T-helper 17 cell (primary cell): ENCODE results near the gene PITPNC1. TPM values are rescaled to one million over a fixed set of nuclear protein-coding genes. Genes with fewer than 3 reads are reported as not detected.
"Not testable (repeated sequence)": the region's sequence is repeated elsewhere in the genome, so short reads cannot be mapped to it uniquely, and the experiment has no call there.

Experiments used
- ATAC-seq: fragments of 150-1000 bp; cut with Tn5 transposase; 2 replicates; pipeline ENCODE4 v1.10.0; 2021; ENCODE audit warnings: mild to moderate bottlenecking, moderate library complexity
- DNase-seq, 3 donors: peaks; one replicate each; pipeline versions ENCODE4 v3.0.0 to v3.0.0-alpha.2; 2020 to 2021
- H3K9me3 ChIP-seq: one replicate; pipeline ENCODE4 v1.7.0; 2013; ENCODE audit warnings: low read length, mild to moderate bottlenecking; ENCODE audit not compliant: control insufficient read depth, poor library complexity, severe bottlenecking
- H3K27ac Mint-ChIP-seq: one replicate; pipeline ENCODE4 v1.8.0; 2022; ENCODE audit warnings: mild to moderate bottlenecking, moderate library complexity, mixed read lengths
- H3K27me3 Mint-ChIP-seq: one replicate; pipeline ENCODE4 v1.8.0; 2022; ENCODE audit warnings: mixed read lengths
- H3K36me3 Mint-ChIP-seq: one replicate; pipeline ENCODE4 v1.8.0; 2022; ENCODE audit warnings: low read depth, mixed read lengths
- H3K4me1 Mint-ChIP-seq: one replicate; pipeline ENCODE4 v1.8.0; 2022; ENCODE audit warnings: mild to moderate bottlenecking, mixed read lengths
- H3K4me3 Mint-ChIP-seq: one replicate; pipeline ENCODE4 v1.8.0; 2022; ENCODE audit warnings: mild to moderate bottlenecking, moderate library complexity, mixed read lengths
- total RNA-seq, 4 donors: library from RNA in 2 of 4; stranded (reverse) in 2 of 4; gene quantifications; one replicate each; pipeline ENCODE4 v1.2.3 and lab custom pipeline; 2022 to 2026

Gene PITPNC1
- total RNA-seq, 2 donors from 2014 or later, result 72.9 to 82.0 TPM

DNA sequence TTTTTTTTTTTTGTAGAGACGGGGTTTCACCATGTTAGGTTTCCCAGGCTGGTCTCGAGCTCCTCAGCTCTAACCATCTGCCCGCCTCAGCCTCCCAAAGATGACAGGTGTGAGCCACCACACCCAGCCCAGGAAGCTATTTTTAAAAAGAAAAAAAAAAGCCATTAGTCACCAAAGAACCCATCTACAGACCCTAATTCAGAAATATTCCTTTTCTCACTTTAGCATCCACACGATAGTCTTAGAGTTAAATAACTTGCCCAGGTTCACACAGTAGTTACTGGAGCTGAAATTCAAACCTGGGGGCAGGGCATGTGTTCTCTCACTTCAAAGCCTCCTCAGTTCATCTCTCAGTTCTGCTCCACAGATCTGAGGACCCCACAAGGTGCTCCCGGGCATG is 270.4 kb downstream of the PITPNC1 start:
- Mint-ChIP-seq H3K36me3 (no peaks in the 10 kb centered on the region), H3K27me3 (no peaks in the 10 kb centered on the region), H3K4me1 (peaks cover 5% of the 10 kb centered on the region), H3K27ac (peak overlapping the region; percentile 43), H3K4me3 (no peak overlapping the region)
- DNase-seq, result no peak
- no peak for ATAC-seq
- H3K9me3 ChIP-seq, result no peaks in the 10 kb centered on the region

DNA sequence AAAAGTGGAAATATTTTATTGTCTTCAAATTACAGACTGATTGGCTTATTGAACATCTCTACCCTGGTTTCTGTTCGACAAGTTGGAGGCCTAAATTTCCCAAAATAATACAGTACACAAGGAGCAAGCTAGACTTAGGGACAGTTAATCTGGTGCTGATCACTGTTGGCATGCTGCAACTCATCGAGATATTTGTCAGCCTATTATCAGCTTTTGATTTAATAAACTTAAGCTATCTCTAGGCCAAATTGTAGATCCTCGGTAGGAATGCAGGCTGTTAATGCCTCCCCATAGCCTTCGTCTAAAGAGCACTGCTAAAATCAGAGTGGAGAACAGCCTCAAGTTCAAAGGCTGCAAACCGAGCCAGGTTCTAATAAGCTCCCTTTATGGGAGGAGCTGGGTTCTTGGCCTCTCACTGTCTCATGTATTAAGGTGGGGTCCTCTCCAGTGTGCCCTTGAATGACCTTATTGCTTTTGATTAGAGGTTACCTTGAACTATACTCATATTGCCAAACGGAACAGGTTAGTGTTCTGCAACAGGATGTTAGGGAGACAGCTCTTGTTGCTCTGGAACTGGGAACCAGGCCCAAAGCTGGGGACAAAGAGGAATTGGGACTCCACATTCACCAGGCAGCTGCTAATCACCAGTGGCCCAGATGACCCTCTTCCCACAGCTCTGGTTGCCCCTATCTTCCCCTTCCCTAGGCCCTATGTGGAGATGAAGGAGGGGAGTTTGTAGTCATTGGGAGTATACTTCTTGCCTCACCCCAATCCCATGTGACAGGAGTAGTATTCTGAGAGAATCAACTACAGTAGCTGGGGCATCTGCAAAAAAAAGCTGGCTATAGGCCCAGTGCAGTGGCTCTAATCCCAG is 271.2 kb downstream of the PITPNC1 start:
- no peak overlapping the region for H3K4me3 Mint-ChIP-seq
- H3K4me1 Mint-ChIP-seq, result peaks cover 5% of the 10 kb centered on the region
- H3K9me3 ChIP-seq, result no peaks in the 10 kb centered on the region
- H3K27me3 Mint-ChIP-seq, result no peaks in the 10 kb centered on the region
- no peaks in the 10 kb centered on the region for H3K36me3 Mint-ChIP-seq
- DNase-seq (no peak), ATAC-seq (no peak)
- peak overlapping the region; percentile 43 for H3K27ac Mint-ChIP-seq

DNA sequence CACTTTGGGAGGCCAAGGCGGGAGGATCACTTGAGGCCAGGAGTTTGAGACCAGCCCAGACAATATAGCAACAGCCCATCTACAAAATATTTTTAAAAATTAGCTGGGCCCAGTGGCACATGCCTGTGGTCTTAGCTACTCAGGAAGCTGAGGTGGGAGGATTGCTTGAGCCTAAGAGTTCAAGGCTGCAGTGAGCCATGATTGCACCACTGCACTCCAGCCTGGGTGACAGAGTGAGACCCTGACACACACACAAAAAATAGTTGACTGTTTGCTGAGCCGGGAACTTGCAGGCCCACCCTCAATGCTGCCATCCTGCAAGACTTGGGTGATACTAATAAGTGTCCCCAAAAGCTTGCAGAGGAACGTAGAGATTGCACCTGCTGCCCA is 271.8 kb downstream of the PITPNC1 start:
- not testable (repeated sequence) for ATAC-seq, DNase-seq, H3K9me3 ChIP-seq, H3K27me3 Mint-ChIP-seq, H3K36me3 Mint-ChIP-seq, H3K4me1 Mint-ChIP-seq, H3K4me3 Mint-ChIP-seq
- H3K27ac Mint-ChIP-seq, result peak overlapping the region; percentile 43

DNA sequence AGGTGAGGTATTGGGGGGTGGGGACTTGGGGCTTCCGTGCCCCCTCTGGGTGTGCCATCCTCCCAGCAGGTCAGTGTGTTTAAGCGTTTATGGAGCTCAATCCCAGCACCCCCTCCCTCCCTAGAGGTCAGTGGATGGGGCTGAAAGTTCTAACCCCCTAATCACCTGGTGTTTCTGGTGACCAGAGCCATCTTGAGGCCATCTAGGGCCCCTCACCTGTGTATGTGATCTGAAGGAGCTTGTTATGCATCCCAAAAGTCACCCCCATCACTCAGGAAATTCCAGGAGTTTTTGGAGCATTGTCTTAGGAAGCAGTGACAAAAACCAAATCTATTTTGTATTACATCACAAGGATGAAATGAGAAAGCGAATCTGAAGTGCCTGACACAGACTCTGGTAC is 272.8 kb downstream of the PITPNC1 start:
- H3K9me3 ChIP-seq, result no peaks in the 10 kb centered on the region
- Mint-ChIP-seq H3K4me3 (no peak overlapping the region), H3K36me3 (no peaks in the 10 kb centered on the region), H3K27me3 (no peaks in the 10 kb centered on the region), H3K27ac (no peak overlapping the region), H3K4me1 (peaks cover 5% of the 10 kb centered on the region)
- ATAC-seq, result no peak
- DNase-seq, result no peak

DNA sequence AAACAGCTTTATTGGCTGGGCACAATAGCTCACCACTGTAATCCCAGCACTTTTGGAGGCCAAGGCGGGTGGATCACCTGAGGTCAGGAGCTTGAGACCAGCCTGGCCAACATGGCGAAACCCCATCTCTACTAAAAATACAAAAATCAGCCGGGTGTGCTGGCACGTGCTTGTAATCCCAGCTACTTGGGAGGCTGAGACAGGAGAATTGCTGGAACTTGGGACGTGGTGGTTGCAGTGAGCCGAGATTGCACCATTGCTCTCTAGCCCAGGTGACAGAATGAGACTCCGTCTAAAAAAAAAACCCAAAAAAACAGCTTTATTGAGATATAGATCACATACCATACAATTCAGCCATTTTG is 274.1 kb downstream of the PITPNC1 start:
- H3K4me3 Mint-ChIP-seq, H3K9me3 ChIP-seq, H3K4me1 Mint-ChIP-seq, ATAC-seq, H3K36me3 Mint-ChIP-seq, DNase-seq, H3K27ac Mint-ChIP-seq, H3K27me3 Mint-ChIP-seq: not testable (repeated sequence)

DNA sequence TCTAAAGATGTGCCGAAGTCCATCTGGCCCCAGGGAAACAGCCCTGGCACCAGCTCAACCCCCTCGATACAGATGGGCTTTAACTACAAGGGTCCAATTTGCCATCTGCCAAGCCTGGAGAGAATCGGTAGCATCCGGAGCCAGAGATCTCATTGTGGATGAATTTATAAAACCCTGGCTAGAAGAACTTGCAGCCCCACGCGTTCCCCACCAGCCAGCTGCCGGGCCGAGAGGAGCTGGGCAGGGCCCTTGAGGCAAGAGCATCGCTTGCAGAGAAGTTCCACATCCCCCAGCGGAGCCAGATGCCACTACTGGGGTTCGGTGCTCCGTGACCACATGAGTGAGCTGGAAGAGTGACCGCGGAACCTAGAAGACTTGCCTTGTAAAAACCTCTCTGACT is 275.4 kb downstream of the PITPNC1 start:
- no peaks in the 10 kb centered on the region for H3K9me3 ChIP-seq
- no peaks in the 10 kb centered on the region for H3K27me3 Mint-ChIP-seq
- H3K4me1 Mint-ChIP-seq, result peaks cover 5% of the 10 kb centered on the region
- DNase-seq (no peak), ATAC-seq (no peak)
- H3K36me3 Mint-ChIP-seq, result peaks cover 2% of the 10 kb centered on the region
- H3K4me3 Mint-ChIP-seq, result no peak overlapping the region
- H3K27ac Mint-ChIP-seq, result no peak overlapping the region

DNA sequence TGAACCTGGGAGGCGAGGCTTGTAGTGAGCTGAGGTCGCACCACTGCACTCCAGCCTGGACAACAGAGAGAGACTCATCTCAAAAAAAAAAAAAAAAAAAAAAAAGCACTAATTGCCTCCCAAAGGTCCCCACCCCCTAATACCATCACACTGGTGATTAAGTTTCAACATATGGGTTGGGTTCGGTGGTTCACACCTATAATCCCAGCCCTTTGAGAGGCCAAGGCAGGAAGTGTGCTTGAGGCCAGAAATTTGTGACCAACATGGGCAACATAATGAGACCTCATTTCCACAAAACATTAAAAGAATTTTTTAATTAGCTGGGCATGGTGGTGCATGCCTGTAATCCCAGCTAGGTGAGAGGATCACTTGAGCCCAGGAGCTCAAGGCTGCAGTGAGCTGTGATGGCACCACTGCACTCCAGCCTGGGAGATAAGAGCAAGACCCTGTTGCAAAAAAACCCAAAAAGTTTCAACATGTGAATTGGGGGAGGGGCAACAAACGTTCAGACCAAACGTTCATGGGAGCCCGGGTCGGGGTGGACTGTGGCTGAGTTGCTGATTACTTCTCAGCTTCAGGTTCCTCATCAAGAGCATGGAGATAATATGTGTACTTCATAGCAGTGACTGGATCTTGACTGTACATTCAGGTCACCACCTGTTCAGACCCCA is 278.5 kb downstream of the PITPNC1 start:
- peaks cover 3% of the 10 kb centered on the region for H3K9me3 ChIP-seq
- ATAC-seq, result no peak
- Mint-ChIP-seq H3K36me3 (peaks cover 2% of the 10 kb centered on the region), H3K4me3 (no peak overlapping the region), H3K4me1 (peaks cover 3% of the 10 kb centered on the region), H3K27me3 (no peaks in the 10 kb centered on the region), H3K27ac (no peak overlapping the region)
- DNase-seq, result no peak

DNA sequence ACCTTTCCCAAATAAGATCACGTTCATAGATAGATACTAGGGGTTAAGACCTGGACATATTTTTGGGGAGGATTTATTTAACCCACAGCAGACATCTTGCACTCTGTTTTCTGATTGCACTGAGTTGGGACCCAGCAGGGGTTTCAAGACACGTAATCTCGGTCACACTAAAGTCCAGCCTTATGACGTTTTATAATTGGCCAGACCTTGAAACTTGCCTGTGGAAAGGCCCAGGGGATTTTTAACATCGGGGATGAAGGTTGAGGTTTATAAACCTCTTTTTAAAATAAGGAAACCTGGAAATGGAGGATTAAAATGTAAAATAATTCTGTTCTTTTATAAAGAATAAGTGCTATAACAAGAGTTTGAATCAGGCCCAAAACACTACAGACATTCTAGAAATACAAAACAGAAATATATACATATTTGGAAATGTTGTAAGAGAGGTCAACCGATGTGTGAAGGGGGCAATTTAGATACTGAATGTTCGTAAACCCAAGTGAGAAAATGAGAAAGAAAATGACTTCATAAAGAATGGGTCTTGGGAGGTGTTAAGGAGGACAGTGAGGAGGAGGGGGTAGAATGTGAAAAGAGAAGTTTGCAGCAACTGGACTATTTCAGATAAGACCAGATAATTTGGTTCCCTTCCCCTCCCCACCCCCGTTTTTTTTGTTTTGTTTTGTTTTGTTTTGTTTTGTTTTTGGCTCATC is 279.6 kb downstream of the PITPNC1 start:
- peaks cover under 1% of the 10 kb centered on the region for H3K4me1 Mint-ChIP-seq
- ATAC-seq, result no peak
- no peaks in the 10 kb centered on the region for H3K27me3 Mint-ChIP-seq
- peaks cover 3% of the 10 kb centered on the region for H3K9me3 ChIP-seq
- no peak overlapping the region for H3K4me3 Mint-ChIP-seq
- H3K27ac Mint-ChIP-seq, result no peak overlapping the region
- no peak for DNase-seq
- peaks cover 2% of the 10 kb centered on the region for H3K36me3 Mint-ChIP-seq

DNA sequence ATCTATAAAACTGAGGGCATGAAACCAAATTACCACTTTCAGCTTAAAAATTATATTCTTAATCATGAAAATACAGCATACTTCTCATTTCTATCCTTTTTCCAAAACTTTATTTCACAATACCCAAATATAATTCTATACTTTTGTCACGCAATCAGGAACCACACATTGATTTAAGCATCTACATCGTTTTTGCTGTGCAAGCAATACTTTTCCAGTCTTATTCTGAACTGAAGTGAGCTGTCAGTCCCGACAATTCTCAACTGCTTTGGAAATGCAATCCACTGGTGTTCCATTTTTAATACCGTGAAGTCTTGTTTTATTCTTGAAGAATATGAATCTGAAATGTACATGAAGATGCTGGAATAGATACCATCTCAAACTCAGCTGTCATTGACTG is 280.5 kb downstream of the PITPNC1 start:
- peaks cover 3% of the 10 kb centered on the region for H3K9me3 ChIP-seq
- Mint-ChIP-seq H3K4me1 (no peaks in the 10 kb centered on the region), H3K4me3 (no peak overlapping the region), H3K27me3 (no peaks in the 10 kb centered on the region), H3K27ac (no peak overlapping the region), H3K36me3 (peaks cover 2% of the 10 kb centered on the region)
- DNase-seq (no peak), ATAC-seq (no peak)

DNA sequence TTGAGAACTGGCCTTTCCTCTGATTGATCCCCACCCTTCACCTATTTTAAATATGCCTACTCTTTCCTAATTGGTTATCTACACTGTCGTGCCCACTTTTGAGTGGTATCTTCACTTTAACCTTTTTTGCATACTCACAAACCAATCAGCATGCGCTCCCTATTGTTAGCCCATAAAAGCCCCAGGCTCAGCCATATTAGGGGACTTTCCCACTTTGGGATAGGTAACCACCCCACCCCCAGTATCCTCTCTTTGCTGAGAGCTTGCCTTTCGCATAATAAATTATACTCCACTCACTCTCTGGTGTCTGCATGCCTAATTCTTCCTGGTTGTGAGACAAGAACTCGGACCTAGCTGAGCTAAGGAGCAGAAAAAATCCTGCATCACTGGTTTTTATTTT is 281.2 kb downstream of the PITPNC1 start:
- ATAC-seq (no peak), DNase-seq (no peak)
- Mint-ChIP-seq H3K36me3 (peaks cover 2% of the 10 kb centered on the region), H3K27ac (no peak overlapping the region), H3K27me3 (no peaks in the 10 kb centered on the region), H3K4me3 (no peak overlapping the region), H3K4me1 (no peaks in the 10 kb centered on the region)
- H3K9me3 ChIP-seq, result peaks cover 3% of the 10 kb centered on the region

DNA sequence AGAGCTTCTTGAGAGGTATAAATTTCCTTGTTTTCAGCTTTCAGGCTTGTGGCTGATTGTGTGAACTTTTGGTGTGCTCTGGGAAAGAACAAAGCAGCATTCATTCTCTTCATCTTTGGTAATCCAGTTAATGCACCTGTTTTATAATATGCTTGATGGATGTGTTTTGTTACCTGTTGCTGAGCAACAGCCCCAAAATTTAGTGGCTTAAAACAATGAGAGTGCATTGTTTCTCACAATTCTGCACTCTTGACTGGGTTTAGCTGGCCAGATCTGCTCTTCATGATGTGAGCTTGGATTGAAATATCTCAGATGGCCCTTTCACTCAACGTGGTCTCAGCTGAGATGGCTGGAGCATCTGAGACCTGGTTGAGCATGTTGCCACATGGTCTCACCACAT is 281.9 kb downstream of the PITPNC1 start:
- Mint-ChIP-seq H3K27ac (no peak overlapping the region), H3K4me1 (peaks cover under 1% of the 10 kb centered on the region), H3K36me3 (peaks cover 2% of the 10 kb centered on the region), H3K4me3 (no peak overlapping the region), H3K27me3 (no peaks in the 10 kb centered on the region)
- no peak for ATAC-seq
- no peak for DNase-seq
- peaks cover 3% of the 10 kb centered on the region for H3K9me3 ChIP-seq

DNA sequence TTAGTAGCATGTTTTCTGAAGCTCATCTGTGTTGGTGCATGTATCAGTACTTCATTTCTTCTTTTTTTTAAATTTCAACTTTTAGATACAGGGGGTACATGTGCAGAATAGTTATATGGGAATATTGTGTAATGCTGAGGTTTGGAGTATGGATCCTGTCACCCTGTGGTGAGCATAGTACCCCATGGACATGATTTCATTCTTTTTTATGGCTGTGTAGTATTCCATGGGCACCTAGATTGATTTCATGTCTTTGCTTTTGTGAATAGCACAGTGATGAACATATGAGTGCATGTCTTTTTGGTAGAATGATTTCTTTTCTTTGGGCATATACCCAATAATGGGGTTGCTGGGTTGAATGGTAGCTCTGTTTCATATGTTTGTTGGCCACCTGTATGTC is 285.6 kb downstream of the PITPNC1 start:
- Mint-ChIP-seq H3K27me3 (no peaks in the 10 kb centered on the region), H3K27ac (no peak overlapping the region), H3K36me3 (no peaks in the 10 kb centered on the region), H3K4me1 (peaks cover 4% of the 10 kb centered on the region), H3K4me3 (no peak overlapping the region)
- DNase-seq (no peak), ATAC-seq (no peak)
- H3K9me3 ChIP-seq, result peaks cover 3% of the 10 kb centered on the region

DNA sequence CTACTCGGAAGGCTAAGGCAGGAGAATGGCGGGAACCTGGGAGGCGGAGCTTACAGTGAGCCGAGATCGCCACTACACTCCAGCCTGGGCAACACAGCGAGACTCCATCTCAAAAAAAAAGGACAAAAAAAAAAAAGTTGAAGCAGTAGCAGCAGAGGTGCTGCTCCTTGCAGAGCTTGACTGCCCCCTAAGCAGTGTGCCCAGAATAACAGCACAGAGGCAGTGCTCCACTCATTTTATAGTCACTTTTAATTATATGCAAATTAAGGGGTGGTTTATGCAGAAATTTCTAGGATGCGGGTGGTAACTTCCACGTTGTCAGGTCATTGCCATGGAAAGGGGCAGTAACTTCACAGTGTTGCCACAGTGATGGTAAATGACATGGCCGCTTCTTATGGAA is 286.4 kb downstream of the PITPNC1 start:
- no peaks in the 10 kb centered on the region for H3K9me3 ChIP-seq
- ATAC-seq (no peak), DNase-seq (no peak)
- no peaks in the 10 kb centered on the region for H3K27me3 Mint-ChIP-seq
- H3K27ac Mint-ChIP-seq, result no peak overlapping the region
- H3K4me3 Mint-ChIP-seq, result no peak overlapping the region
- H3K36me3 Mint-ChIP-seq, result no peaks in the 10 kb centered on the region
- H3K4me1 Mint-ChIP-seq, result peaks cover 4% of the 10 kb centered on the region
